HG03045 (cell line): ENCODE measurements around the gene RPS5.

ENCODE experiments used
- ATAC-seq: cut with Tn5 transposase; IDR thresholded peaks from one replicate; pipeline ENCODE4 v1.9.1; 2021; ENCODE audit warnings: mild to moderate bottlenecking, moderate library complexity; ENCODE audit not compliant: unreplicated experiment

Gene RPS5

DNA sequence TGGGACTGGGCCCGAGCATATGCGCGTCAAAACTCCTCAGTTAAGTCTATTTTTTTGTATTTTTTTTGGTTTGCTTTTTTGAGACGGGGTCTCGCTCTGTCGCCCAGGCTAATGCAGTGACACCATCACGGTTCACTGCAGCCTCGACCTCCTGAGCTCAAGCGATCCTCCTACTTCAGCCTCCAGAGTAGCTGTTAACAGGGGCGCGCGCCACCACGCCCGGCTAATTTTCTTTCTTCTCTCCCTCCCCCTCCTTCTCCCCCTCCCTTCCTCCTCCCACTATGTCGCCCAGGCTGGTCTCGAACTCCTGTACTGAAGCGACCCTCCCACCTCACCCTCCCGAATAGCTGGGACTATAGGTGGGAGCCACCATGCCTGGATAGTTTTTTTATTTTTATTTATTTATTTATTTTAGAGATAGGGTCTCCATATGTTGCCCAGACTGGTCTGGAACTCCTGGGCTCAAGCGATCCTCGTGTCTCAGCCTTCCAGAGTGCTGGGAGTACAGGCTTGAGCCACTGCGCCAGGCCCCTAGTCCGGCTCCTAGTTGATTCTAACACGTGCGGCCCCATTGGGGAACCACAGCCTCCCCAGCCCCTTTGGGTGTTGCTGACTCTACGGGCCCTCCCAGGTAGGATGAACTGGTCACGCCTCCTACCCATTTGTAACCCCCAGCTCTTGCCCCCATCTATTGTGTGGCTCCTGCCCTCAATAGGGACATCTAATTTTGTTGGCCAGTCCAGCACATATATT lies 5.4 kb upstream of the RPS5 start:
- no peak for ATAC-seq

DNA sequence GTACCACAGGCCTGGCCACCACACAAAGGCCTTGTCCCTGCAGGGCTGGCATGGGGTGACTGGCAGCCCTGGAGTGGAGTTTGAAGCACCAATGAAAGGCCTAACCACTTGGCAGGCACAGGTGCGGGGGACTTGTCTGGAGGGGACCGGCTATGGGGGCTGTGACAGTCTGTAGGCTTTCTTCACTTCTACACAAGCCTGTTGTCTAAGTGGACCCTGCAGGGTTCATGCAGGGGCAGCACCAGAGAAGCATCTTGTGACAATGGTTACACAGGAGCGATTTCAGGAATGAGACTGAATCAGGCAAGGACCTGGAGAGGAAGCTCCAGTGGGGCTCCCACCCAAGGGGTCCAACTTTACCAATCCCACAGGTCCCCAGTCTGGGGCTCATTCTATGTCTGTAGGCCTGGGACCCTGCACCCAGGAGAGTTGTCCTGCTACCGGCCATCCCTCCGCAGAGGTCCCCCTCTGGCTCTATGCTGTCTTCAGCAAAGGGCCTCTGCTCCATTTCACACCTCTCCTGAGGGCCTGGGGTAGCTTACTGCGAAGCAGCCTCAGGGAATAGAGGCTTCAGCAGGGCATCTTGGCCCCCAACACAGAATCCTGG lies 4.0 kb upstream of the RPS5 start:
- no peak for ATAC-seq

DNA sequence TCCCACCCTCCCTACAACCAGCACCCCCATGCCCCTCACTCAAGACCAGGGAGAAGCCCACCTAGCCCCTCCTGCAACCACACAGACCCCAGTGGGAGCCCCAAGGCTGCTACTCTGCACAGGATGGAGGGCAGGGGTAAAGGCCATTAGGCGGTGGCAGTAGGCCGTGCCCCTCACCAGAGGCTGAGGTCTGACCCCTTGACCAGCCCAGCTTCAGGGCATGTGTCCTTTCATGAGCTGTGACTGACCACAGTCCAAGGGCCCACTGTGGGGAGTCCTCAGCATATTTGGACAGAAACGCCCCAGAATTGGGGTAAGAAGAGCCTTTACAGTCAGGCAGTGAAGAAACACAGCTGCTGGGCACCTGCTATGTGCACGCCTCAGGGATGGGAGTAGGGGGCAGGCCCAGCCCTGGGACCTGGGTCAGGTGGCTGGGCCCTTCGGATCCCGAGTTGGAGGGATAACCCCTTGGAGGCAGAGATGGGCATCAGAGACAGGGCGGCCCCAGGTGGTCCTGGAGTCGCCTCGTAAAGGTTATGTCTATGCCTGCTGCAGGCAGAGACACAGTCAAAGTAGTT lies 1.7 kb upstream of the RPS5 start:
- ATAC-seq: no peak

DNA sequence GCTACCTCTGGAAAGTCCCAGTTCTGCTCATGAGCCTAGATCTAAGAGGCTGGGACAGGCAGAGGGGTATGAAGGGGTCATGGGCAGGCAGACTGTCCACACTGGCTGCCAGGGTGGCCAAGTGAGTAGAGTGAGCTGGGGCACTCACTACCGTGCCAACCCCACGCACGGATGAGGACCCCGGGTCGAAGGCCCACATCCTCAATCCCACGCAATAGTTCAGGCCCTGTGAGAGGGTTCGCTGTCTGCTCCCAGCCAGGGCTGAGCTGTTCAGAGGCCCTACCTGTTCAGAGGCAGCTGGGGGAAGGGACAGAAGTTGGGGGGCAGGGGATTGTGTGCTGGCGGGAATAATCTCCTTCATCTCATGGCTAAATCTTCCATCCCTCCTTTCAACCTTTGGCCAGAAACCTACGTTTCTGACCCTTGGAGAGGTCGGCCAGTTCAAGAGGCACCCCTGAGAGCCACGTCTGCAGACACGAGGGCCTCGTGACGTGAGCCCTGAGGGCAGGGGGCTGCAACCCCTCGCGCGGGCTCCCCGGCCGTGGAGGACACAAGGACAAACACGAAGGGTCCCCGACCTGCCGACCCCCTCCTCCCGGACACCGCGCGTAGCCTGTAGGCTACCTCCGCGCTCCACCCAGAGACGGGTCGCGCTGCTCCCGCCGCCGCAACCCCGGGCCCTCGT lies 1.0 kb upstream of the RPS5 start:
- ATAC-seq: peak; percentile 16

DNA sequence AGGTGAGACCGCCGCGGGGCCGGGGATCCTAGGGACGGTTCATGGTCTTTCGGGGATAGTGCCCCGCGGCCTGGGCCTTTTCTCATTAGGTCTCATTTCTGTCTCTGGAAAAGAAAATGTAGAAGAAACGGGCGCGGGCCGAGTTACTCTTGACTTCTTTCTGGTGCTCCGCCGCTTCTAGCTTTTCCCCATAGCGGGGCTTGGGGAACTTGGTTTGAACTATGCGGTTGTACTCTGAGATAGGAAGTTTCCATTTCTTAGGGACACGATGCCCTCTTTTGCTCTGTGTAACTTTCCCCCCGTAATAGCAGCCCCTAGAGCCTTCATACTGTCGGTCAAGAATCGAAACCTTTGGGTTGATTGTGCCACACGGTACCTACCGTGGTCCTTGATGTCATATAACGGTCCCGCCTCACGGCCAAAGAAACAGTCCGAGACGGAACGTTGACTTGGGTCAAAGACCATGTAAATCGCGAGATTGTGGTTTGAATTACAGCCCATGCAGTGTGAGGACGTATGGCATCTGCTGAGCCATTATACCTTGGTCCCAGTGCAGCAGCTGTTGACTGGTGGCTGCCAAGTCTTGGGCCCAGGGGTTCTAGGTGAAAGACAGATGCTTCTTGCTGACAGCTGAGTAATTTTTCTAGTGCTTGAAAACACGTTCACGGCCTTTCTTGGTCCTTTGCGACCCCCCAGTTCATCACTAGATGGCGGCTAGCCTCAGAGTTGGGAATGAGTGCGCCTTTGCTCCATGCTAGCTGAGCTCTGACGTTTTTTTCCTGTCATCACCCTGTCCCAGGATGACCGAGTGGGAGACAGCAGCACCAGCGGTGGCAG lies 487 bp downstream of the RPS5 start:
- peak; percentile 3 for ATAC-seq

DNA sequence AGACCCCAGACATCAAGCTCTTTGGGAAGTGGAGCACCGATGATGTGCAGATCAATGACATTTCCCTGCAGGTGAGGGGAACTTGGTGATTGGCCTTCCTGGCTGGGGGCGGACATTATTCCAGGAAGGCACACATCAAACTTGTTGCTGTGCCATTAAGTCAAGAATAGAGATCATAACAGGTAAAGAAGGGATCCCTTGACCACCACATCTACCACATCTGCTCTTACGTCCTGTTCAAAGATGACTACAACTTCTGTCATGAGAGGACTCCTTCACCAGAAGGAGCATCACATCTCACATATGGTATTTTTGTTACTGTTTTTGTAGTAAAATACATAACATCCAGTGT lies 1.1 kb downstream of the RPS5 start:
- ATAC-seq: no peak

DNA sequence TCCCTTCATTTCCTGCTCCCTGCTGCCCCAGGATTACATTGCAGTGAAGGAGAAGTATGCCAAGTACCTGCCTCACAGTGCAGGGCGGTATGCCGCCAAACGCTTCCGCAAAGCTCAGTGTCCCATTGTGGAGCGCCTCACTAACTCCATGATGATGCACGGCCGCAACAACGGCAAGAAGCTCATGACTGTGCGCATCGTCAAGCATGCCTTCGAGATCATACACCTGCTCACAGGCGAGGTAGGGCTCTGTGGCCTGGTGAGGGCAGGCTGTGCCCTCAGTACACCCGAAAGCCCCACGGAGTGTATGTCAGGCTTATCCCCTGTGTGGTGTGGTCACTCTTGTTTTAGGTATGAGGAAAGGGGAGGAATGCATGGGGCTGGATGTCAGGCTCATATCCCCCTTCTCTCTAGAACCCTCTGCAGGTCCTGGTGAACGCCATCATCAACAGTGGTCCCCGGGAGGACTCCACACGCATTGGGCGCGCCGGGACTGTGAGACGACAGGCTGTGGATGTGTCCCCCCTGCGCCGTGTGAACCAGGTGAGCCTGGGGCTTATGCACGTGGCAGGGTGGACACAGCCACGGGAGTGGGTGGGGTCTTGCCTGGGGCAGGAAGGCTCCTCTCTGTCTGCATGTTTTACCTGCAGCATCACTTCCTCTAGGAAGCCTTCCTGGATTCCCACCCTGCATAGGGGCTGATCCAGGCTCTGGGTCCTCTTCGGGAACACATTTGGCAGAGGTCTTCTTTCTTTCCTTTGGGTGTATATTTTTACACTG lies 6.1 kb downstream of the RPS5 start:
- ATAC-seq: no peak

DNA sequence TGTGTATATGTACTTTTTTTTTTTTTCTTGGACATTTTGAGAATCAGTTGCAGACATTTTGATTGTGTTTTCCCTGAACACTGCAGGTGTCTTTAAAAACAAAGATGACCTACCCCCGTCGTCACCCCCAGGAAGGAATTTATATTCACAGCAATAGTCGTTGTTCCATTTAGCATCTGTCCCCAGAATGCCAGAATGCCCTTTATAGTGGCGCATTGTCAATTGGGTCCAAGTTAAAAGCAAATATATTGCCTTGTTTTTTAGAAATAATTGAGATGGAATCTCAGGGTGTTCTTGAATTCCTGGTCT lies 6.6 kb downstream of the RPS5 start:
- no peak for ATAC-seq

DNA sequence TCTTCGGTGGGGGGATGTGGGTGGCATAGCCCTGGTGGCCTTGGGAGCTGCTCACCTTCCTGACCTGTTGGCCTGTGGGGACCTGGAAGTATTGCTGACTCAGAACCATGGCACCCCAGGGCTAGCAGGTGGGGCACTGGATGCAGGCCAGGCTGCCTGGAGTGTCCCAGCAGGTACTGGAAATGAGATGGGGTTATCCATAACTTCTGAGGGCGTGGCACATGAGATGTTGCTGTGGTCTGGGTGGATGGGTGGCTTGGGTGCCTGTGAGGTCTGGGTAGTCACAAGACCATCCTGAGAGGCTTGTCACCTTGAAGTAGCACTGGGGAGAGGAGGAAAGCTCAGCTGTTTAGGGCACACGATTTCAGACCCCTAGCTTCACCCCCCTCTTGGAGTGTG lies 7.8 kb downstream of the RPS5 start:
- ATAC-seq: no peak

DNA sequence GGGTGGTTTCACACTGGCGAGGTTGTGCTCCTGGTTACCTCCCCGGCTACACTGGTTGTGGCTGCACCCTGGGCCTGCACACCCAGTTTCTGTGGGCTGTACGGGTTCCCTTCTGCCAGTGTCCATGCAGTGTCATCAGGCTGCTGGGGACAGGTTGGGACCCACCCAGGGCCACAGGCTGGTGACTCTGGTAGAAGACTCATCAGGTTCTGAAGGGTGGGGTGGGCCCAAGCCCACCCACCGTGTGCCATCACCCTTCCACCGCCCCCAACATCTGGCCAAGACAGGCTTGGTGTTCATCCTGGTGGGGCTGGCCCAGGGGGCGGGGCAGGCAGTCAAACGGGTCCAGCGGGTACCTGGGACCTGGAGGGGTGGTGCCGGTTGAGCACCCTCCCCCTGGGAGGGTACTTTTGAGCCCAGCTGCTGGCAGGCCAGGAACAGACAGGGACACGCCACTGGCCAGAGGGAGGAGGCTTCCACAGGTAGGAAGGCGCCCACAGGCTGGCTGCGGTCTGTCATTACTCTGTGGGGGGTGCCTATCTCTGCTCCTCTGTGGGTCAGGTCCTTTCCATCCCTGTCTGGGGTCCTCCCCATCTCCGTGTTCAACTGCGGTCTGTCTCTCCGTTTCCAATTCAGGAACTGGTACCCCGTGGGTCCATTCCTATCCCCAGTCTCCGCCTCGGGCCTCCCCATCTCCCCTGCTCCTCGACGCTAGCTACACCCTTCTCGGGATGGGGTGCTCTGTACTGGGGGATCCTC lies 8.3 kb downstream of the RPS5 start, which contains the start of gene RNF225:
Gene RNF225 (plus strand): TSS at position 437 of the 759 bp plus-strand sequence. CDS start 434 bp downstream, outside the sequence.
- no peak for ATAC-seq

DNA sequence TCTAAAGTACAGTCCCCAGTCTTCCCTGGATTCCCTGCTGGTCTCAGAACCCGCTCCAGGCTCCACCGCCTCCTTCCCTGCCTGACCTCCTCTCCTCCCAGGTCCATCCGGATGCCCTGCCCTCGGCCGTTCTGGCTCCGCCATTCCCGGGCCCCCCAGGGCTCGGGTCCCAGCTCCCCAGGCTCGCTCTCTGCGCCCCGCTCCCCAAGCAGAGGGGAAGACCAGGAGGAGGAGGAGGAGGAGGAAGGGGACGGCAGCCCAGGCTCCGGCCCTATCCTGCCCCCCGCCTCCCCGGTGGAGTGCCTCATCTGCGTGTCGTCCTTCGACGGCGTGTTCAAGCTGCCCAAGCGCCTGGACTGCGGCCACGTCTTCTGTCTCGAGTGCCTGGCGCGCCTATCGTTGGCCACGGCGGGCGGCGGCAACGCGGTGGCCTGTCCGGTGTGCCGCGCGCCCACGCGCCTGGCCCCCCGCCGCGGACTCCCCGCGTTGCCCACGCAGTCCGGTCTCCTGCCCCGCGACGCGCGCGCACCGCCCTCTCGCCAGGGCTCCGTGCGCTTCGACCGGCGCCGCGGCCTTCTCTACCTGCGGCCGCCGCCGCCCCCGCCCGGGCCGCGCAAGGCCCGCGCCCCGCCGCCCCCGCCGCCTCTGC lies 9.0 kb downstream of the RPS5 start:
- ATAC-seq: no peak

DNA sequence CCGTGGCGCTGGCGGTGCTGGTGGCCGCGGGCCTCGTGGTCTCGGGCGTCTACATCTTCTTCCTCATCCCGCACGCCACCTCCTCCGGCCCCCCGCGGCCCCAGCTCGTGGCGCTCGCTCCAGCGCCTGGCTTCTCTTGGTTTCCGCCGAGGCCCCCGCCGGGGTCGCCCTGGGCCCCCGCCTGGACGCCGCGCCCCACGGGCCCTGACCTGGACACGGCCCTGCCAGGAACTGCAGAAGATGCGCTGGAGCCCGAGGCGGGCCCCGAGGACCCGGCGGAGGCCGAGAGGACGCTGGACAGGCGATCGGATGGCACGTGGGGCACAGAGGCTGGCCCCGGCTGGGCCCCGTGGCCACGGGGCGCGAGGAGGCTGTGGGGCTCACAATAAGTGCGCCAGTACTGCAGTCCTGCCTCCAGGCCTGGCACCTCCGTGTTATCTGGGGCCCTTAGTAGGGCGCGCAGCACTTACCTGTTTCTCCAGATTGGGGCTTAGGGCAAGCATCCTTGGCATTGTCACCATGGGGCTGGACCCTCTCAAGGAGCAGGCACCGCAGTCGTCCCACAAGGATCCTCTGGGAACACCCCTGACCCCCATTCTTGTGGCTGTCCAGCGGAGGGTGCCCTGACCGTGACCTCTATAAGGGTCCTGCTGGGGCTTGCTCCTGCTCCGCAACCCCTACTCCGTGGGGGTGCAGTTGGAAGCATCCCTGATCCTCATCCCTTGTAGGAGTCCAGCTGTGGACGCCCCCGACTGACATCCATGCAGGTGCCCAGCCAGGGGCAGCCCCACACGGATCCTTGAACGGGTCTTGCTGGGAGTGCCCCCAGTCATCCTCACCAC lies 9.8 kb downstream of the RPS5 start:
- no peak for ATAC-seq

DNA sequence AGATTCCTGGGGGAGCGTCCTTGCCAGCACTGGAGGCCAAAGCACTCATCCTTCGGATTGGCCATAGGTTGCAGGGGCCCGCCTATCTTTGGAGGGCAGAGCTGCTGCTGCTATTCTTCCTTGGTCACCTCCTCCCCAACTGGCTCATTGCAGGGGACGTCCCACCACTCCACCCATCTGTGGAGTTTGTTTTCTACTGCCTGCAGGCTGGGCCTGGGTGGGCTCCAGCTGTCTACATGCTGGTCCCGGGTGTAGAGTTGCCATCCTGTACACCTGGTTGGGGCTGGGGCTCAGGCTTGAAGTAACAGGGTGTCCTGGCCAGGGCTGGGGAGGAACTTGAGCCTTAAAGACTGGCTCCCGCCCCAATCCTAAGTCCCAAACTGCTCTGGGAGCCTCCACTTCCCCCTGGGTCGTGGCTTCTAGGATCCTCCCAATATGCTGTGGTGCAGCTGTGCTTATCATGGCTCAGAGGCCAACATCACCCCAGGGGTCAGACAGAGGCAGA lies 10.5 kb downstream of the RPS5 start:
- no peak for ATAC-seq

DNA sequence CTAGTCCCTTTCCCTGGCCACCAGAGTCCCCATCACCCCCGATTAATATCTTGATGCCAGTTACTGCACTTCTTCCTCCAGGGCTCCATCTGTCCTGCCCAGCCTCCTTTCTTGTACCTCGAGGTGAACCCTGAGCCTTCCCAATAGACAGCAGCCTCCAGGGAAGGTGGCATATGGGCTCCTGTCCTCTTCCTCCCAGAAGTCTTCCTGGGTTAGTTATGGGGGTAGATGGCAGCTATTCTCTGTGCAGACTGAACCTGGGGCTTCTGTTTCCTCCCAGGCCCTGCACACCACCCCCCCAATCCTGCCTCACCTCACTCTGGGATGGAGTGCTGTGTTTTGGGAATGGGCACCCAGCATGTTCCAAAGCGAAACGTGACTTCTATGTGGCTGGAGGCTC lies 11.0 kb downstream of the RPS5 start:
- ATAC-seq: no peak

DNA sequence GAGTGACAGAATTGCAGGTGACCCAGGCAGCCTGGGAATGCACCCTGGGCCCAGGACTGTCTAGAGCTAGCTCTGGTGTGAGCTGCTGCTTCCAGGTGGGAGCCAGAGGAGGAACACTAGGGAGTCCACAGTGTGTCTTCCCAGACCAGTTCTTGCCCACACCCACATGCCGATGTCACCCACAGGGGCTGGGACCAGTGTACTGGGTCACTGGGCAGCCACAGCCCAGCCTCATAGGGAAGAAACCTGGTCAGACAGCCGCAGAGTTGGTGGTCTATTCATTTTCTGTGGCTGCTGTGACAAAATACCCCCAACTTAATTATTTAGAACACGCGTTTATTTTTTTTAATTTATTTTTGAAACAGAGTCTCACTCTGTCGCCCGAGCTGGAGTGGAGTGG lies 11.5 kb downstream of the RPS5 start:
- ATAC-seq: no peak

DNA sequence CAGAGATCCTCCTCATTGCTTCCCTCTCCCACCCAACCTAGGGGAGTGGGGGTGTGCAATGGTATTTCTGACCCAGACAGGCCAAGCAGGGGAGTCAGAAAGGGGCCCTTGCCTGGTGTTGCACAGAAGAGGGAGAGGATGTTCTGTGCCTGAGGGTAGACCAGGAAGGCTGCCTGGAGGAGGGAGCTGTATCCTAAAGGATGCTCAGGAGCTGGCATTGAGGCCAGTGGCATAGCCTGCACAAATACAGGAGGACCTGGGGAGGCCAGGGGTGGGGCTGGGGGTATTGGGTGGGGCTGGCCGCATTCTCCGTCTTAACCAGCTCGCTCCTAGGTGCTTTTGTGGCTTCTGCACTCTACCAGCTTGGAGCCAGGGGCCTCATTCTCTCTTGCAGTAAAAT lies 12.8 kb downstream of the RPS5 start:
- no peak for ATAC-seq

DNA sequence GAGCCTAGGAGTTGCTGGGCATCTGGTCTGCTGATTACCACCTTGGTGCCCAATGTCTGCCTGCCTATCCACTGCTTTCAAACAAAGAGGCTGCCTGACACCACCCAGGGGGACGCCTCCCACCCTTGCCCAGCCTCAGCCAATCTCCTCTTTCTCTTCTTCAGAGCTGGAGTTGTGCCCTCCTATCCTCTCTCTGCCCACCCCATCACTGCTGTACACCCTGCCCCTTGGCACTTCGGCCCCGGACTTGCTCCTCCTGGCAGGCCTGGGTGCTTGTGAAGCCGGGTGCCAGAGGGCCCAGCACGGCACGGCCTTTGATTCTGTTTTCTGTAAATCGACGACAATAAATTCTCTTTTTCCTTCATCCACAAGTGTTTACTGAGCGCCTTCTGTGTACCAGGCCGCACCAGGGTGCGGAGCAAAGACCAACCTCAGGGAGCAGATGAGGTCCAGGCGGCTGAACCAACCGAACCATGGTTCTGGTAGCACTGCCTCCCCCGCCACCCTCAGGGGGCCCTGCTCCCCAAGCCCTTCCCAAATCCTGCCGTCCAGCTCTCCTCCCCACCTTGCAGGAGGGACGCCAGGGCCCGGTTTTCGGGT lies 13.3 kb downstream of the RPS5 start:
- no peak for ATAC-seq
